NCI-H2107 (cell line): ENCODE results near the gene AGBL4.

Experiments
- DNase-seq: peaks from one replicate; lab custom pipeline; 2025; lab: John Stamatoyannopoulos, UW

Gene AGBL4

DNA sequence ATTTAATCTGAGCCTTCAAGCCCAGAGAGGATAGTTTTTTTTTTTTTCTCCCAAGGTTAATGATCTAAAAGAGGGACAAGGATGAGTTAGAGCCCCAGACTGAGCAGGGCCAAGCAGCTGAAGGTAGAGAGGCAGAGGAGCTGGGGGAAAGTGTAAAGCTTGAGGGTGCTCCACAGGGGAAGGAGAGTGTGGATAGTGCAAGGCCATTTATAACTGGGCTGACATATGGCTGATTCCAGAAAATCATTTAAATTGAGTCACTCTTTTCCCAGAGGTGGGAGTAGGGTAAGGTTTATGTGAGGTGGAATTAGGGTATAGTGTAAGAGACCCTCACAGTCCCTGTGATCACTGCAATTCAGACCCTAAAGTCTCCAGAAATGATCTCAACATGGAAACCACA is 1302.8 kb downstream of the AGBL4 start:
- no peak for DNase-seq

DNA sequence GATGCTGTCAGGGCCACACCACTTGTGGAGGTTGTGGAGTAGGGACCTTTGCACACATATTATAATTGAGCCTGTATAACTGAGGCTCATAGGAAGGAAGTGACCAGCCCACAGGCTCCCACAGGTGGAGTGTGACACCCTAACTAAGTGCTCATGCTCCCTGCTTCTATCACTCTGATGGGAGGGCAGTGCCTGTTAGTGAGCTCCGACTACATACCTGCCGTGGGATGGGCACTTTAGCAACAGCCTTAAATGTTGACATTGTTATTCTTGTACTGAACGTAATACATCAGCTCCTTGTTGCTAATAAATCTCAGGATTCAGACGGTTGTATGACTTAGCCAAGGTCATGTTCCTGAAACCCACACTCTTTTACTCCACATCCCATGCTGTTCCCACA is 1305.0 kb downstream of the AGBL4 start:
- DNase-seq = no peak

DNA sequence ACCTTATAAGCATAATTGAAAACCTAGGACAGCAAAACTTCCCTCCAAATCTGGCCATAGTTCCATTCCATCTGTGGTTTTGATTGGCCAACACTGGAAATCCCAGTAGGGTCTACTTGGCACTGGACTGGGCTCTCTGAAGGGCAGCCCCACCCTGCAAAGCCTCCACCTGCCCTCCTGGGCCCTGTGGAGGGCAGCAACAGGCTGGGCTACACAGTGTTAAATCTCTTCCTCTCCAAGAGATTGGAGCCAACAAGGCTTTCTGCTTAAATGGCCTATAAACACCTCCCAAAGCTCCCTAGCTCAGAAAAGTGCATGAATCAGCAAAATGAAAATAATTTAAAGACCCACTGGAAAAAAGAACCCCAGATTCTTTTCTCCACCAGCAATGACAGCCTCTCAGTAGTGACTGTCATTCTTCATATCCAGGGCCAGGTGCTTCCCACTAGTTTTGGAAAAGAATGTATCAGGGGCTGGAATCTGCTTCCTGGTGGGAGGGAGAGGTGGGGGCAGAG is 1305.6 kb downstream of the AGBL4 start:
- DNase-seq = no peak

DNA sequence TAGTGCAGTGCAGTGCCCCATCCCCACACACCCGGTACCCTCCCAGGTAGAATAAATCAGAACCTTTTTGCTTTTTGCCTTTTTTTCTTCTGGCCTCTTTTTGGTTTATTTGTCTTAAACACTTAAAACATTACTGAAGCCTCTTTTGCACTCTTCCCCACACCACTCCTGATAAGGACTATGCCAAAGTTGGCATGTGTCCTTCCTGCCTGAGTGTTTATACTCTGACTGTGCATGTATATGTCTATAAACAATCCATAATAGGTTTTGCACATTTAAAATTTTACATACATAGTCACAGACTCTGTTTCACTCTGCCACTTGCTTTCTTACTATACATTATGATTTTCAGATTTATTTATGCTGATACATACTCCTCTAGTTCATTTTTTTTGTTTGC is 1306.7 kb downstream of the AGBL4 start:
- no peak for DNase-seq

DNA sequence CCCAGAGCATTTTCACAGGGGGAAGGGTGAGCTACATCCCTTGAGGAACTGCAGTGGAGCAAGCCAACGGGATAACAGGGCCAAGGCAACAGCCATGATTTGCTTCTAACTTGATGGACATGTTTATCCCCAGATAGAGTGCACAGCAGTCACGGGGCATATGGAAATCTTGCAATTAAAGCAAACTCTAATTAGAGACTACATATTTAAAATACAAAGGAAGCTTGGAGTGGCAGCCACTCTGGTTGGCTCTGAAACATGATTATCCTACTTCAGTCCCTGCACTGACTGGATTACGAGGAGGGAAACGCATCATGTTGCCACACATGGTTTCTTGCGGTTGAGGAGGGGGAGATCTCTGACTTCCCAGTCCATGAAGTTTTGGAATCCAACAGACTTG is 1307.8 kb downstream of the AGBL4 start:
- DNase-seq = no peak

DNA sequence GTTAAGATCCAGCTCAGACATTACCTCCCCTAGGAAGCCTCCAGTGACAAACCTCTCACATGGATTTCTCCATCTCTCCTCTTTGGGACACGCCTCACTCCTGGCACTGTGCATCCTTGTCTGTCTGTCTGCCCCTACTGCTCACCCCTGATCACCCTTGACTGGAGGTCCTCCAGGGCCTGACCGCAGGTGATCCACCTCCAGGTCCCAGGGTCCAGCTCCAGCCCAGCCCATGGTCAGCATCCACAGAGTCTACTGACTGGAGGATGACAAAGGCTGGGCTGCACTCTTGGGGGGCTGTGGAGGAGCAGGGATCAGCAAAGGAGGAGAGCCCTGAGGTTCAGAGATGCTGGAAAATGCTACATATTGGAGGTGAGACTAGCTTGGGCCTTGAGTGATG is 1312.8 kb downstream of the AGBL4 start:
- DNase-seq = no peak

DNA sequence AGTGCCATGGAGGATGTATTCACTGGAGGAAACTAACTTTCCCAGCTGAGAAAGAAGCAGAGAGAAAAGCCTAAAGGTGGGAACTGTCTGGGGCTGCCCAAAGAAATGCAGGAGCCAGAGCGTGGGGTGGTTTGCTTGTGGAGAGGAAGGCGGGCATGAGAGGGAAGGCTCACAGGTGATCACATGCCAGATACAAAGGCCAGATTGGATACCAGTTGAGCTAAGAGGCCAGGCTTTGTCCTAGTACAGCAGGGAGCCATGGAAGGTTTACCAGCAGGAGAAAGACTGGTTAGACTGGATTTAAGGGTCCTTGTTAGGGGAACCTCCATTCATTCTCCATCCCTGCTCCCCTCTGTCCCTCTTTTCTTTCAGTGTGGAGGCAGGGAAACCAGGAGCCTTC is 1313.4 kb downstream of the AGBL4 start:
- DNase-seq = no peak

DNA sequence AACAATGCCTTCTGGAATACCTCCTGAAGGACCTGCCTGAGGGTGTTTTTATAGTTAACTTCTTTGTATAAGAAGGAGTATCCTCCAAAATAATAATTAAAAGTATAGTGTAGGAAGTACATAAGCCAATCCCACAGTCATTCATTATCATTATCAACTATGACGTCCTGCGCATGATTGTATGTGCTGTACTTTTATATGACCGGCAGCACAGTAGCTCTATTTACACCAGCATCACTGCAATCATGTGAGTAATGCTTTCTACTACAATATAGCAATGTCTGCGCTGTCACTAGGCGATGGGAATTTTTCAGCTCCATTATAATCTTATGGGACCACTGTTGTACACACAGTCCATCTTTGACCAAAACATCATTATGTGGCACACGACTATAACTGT is 1319.0 kb downstream of the AGBL4 start:
- no peak for DNase-seq

DNA sequence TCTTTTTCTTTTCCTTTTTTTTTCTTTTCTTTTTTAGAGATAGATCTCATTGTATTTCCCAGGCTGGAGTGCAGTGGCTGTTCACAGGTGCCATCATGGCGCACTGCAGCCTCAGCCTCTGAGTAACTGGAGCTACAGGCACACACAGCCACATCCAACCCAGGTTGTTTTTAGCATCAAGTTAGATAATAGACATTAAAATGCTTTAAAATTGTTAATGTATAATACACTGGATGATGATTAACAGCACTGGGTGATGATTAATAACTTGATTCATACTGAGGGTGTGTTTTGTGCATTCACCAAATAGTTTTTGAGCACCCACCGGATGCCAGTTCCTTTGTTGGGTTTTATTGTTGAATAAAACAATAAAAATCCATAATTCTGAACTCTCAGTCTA is 1322.3 kb downstream of the AGBL4 start:
- no peak for DNase-seq

DNA sequence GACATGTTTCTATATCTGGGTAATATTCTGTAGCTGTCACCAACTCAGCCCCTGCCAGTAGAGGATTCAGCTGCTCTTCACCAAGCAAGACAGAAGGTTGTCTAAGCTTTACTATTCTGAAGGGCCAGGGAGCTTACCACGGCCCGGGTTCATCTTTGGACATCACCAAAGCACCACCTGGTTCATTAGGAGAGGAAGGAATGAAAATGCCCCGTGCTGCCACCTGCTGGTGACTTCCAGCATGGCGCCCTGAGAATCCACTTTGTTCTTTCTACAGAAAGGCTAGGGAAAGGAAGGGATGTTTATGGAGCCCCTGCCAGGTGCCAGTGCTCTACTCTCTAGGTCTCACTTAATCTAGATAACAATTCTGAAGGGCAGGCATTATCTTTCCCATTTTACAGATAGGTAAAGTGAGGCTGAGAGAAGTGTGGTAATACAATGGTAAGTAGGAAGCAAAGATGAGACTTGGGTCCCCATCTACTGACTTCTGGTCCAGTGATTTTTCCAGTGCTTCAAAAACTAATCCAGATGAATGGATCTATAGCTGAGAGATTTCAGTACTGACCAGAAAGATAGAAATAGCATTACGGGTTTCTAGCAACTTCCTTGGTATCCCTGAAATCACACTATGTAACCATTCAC is 1326.6 kb downstream of the AGBL4 start:
- DNase-seq = peak; percentile 57

DNA sequence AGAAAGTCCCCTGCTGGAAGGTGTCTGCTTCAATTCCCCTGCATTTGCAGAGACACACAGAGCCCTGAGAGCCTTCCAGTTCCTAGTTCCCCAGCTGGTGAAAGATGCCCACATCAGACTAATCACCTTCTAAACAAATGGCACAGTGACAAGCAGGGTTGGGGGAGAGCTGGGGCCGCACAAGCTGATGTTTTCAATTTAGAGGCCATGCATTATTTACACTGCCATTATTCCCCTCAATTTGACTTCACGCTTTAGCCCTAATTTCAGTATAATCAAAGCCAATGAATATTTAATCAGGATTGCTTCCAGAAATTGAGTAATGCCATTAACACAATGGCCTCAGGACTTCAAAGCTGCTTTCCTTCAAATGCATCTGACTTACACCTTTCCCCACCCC is 1328.6 kb downstream of the AGBL4 start:
- DNase-seq = no peak

DNA sequence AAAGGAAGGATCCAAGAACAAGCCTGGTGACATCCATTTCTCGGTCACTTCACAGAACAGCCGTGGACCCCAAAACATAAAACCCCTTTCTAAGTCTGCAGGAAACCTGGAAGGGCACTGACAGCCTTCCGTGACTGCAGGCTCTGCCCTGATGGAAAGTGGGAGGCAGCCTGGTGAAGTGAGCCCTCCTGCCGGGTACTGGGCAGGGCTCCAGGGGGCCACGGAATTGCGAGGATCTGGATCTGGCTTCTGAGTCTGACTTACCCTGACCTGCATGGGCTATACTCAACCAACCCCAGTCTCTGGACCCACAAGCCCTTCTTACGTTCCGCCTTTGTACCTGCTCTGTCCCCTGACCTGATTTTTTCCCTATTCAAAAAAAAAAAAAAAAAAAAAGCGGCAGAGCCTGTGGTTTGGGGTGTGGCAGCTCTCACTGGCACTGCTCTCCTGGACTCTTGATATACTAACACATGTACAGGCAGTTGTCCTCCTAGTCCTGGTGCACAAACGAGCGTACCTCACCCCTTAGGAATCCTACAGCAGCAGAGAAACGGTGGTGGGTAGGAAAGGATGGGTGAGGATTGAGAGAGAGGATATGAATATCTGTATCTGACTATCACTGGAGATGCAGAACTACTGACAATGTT is 1330.0 kb downstream of the AGBL4 start:
- peak; percentile 17 for DNase-seq

DNA sequence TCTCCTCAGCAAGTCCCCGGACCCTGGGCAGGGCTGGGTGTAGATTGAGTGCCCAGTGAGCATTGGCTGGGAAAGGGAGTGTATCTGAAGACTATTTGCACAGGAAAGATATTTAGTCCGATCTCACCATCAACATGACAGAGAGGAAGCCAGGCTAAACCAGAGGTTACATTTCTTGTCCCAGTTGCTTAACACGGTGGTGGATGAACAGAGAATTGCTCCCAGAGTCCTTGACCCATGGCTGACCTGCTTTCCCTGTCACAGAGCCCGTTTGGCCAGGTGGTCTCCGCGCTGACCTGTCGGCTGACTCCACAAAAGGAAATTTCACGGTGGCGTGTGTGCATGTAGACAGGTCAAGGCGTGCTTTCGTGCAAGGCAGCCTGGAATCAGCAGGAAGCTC is 1330.6 kb downstream of the AGBL4 start:
- DNase-seq = no peak

DNA sequence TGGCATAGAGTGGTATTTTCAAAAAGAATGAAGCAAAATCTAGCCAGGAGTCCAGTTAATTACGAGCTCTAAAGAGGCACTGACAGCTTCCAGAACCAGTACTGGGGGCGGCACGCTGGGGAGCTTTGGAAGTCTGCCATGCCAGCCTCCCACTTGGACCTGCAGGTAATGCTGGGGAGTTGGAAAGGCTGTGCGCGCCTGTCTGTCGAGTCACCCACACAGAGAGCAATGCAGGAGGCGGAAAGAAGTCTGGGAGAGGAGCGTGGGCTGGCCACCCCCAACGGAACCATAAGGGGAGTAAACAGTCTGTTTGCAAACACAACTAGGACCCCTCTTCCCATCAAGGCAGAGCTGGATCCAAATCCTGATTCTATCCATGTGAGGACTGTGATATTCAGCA is 1331.5 kb downstream of the AGBL4 start:
- DNase-seq = no peak

DNA sequence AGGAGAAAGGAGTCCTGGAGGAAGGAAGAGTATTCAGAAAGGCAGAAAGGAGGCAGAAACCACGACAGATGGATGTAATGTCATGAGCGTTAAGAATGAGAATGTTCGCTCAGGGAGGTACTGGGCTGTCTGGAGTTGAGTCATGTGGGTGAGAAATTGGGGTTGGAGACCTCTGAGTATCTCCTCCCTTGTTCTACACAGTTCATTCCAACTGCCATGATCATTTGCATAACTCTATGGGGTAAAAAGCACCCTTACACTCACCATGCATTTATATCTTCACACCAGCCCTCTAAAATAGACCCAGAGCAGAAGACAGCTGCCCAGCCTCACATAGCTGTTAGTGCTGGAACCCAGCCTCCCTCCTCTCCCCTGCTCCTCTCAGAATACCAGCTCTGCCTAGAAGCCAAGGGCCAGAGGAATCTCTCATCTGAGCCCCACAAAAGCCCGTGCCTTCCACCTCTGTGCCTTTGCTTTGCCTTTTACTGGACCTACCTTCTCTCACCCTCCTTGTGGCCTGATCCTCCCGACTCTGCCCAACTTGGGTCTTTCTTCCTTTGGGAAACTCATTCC is 1332.2 kb downstream of the AGBL4 start:
- DNase-seq = no peak

DNA sequence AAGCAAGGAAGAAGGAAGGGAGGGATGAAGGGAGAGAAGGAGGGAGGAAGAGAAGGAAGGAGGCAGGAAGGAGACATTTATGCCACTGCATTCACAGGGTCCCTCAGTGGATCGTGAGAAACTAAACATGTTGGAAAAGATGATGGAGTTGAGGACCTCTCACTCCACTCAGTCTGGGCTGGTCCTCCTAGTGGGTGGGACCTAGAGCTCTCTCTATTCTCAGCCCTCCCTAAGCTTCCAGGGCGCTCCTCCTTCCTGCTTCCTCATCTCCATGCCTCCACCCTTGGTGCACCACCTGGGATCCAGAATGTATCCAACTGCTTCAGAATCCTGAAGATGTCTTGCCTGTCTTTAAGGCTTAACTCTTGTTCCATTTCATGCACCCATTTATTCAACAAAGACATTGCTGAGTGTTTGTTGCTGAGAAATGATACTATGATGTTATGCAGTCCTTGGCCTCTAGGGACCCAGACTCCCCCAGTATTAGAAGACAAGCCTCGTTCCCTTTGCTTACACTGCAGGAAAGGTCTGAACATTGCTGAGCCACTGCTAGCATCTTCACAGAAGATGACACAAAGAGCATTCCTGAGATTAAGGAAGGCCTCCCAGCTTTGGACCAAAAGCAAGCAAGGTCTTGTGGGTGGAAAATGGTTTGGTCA is 1335.5 kb downstream of the AGBL4 start:
- DNase-seq = no peak

DNA sequence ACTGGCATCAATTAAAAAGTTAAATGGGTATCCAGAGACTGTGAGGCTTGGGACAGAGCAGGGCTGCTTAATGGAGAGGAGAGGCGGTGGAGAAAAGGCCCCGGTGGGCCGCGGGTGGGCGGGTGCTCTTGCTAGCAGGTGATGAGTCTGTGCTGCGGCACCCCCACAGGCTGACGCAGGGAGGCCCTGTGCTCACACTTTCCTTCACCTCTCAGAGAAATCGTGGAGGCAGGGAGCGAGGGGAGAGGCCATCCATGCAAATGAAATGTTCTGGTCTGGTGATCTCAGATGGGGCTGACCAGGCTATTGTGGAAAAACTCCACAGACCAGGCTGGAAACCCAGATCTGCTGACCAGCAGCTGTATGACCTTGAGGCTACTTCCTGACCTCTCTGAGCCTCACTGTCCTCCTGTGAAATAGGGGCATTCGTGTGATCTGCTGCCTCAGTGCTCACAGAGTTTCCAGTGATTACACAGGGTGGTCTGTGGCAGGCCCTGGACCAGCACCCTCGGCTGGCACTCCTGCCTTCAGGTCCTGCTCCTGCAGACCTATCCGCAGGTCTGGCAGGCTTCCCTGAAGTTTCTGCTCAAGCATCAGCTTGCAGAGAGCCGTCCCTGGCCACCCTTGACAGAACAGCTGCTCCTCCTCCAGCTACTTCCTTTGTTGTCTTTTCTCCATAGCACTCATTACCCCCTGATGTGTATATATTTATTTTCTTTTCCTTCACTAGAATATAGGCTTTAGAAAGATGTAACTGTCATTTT is 1336.3 kb downstream of the AGBL4 start:
- no peak for DNase-seq

DNA sequence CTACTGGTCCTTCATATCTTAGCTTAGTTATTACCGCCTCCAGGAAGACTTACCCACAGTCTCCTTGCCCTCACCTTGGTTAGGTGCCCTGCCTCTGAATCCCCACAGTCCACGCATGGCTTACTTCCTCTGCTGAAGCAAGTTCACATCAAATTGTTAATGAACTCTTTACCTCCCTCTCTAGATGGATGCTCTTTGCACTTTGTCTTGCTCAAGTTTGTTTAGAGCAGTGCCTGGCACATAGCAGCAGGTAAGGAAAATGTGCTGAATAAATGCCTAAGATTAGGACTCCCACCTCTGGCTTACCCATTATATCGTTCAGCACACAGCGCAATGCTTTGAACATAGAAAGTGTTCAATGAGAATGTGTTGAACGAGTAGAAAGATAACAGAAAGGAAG is 1337.6 kb downstream of the AGBL4 start:
- no peak for DNase-seq

DNA sequence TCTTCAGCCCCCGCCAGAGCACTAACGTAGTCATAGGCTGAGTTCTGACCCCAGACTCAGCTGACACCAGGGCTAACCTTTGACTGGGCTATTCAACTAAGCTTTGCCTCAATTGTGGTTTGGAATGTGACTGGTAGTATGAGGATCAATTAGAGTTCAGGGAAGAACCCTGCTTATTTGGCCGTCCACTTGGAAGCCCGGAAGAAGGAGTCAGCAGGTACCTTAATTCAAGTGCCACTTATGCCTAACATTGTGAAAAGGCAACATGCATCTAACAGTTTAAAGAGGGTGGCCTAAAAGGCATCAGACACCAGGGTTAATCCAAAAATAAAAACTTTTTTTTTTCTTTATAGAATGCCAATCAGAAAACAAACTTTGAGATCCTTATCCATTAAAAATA is 1339.4 kb downstream of the AGBL4 start:
- DNase-seq = no peak

DNA sequence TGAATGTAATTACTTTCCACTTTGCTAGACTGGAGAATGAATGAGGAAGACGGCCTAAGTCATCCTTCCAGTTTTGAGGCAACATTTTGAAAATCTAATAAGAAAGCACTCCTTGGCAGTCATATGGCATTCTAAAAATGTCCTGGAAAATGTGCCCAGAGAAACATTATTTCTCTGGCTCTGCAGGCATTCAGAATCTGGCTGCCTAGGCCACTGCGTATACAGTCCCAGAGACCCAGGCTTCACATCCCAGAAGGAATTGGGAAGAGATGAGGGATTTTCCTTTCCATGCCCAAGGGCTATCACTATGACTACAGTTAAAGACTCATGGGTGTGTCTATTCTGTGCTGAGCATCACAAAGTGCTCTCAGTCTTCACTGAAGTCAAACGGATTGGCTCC is 1339.9 kb downstream of the AGBL4 start:
- no peak for DNase-seq

DNA sequence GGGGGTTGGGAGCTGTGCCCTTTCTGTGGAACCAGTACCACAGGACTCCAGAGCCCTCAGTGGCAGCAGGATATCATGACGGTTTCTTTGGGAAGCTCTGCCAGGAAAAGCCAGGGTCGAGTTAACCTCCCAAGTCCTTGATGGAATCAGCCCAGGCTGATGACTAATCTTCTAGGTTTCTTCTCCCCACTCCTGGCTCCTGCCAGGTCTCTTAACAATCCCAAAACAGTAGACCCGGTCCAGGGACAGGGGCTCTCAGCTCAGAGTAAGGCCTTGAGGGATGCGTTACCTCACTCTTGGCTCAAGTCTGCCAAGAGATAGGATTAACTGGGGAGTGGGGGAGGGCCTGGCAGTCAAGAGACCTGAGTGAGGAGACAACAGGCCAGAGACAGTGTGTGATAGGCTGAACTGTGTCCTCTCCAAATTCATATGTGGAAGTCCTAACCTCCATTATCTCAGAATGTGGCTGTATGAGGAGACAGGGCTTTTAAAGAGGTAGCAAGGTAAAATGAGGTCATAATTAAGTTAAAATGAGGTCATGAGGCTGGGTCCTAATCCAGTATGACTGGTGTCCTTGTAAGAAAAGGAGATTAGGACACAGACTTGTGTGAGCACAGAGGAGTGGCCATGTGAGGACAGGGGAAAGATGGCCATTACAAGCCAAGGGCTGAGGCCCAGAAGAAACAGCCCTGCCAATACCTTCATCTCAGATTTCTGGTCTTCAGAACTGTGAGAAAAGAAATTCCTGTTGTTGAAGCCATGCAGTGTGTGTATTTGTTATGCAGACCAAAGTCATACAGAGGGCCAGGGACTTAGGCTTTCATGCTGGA is 1342.1 kb downstream of the AGBL4 start:
- DNase-seq = no peak
